ENCODE measurements around the gene PABPC1L. TPM values are rescaled to one million over a fixed set of nuclear protein-coding genes. Genes with fewer than 3 reads are reported as not detected.

The PABPC1L gene
- total and polyA plus RNA-seq, 2 of the 13 experiments (the other 11 are each of a cell fraction or from before 2014, with no cell fraction given), result 30.8 to 252 TPM

DNA sequence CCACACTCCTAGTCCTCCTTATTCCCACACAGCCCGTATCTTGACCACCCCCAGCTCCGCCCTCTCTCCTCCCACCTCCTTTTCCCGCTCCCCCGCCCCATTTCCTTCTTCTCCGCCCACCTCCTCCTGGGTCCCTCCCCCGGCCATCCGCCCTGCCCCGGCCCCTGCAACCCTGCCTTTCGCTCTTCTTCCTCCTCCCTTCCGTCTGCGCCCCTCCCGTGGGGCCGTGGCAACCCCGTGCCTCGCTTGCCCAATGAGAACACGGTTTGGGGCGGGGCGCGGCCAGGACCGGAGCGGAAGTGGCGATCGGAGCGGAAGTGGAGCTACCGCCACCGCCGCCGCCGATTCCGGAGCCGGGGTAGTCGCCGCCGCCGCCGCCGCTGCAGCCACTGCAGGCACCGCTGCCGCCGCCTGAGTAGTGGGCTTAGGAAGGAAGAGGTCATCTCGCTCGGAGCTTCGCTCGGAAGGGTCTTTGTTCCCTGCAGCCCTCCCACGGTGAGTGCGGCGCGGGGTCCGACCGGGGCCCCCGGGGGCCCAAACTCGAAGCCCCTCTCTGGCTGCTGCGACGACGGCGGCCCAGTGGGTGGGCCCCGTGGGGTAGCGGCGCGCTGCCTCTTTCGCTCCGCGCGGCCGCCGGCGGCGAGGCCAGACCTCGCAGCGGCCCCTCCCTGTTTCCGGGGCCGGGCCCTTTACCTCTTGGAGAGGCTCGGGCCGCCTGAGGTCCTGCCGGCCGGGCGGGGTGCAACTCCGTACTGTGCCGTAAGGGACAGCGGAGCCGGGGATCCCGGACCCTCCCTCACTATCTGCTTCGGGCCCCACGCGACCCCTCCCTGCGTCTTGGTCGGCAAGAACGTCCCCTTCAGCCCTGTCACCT, 24.2 kb upstream of the PABPC1L start, which contains the start of gene YWHAB (continued):
- TF ChIP-seq ZNF407 (CRISPR knock-in tag; IDR thresholded peaks at IDR 0.05; ENCODE audit: not compliant biosample characterization) (no peak), POLR2AphosphoS2 (IDR thresholded peaks at IDR 0.05; ENCODE audit: low read depth, low read length) (peak; percentile 64; the same call in 1 of the 2 replicates), YY1 (IDR thresholded peaks at IDR 0.05; ENCODE audit: insufficient read depth, insufficient replicate concordance, low read depth, low read length) (peak; percentile 85), HNF4A (CRISPR knock-in tag; IDR thresholded peaks at IDR 0.05) (no peak), KAT8 (CRISPR knock-in tag; IDR thresholded peaks at IDR 0.05) (peak; percentile 96), FLYWCH1 (CRISPR knock-in tag; IDR thresholded peaks at IDR 0.05) (no peak), ZNF841 (CRISPR knock-in tag; IDR thresholded peaks at IDR 0.05; ENCODE audit: borderline replicate concordance) (no peak), ZFP91 (CRISPR knock-in tag; IDR thresholded peaks at IDR 0.05; ENCODE audit: borderline replicate concordance) (peak; percentile 95), ARID4A (CRISPR knock-in tag; IDR thresholded peaks at IDR 0.05; ENCODE audit: borderline replicate concordance) (peak; percentile 97), ZNF619 (CRISPR knock-in tag; IDR thresholded peaks at IDR 0.05) (peak; percentile 84; the same call in 1 of the 2 replicates)

All from HepG2 (cell line).